ENCODE measurements around the gene MAML3.

The MAML3 gene

DNA sequence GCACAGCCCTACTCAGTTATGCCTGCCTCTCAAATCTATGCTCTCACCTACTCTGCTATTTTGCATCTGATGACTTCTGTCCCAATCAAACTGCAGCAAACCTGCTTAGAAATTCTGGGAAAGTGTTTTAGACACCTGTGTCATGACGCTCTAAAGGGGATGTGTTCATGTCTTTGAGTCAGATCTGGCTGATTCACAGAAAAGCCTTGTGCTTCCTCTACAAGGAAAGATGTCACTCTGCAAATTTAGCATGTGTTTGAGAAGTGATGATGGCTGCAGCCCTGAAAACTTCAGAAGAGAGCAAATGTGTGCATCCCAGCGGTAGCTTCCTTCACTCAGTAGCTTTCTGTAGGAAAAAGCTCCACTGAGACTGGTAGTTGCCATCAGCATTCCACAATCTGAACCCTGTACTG lies 253.0 kb downstream of the MAML3 start:
- no peak for DNase-seq (ENCODE audit: low spot score)

DNA sequence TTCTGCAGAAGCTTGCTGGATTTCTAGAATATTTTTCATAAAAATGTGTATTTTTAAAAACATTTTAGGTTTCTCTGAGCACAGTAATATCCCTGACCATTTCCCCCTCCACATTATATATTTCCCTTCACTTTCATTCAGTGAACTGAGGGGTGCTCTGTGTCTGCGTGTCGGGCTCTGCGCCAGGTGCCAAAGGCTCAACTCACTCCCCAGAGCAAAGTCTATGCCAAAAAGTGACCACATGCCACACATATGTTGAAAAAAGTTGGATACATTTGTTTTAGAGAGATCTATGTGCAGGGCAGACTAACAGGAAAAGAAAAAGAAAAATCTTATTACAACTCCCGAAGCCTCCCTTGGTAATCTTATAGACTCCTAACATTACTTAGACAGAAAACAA lies 254.6 kb downstream of the MAML3 start:
- no peak for DNase-seq (ENCODE audit: low spot score)

DNA sequence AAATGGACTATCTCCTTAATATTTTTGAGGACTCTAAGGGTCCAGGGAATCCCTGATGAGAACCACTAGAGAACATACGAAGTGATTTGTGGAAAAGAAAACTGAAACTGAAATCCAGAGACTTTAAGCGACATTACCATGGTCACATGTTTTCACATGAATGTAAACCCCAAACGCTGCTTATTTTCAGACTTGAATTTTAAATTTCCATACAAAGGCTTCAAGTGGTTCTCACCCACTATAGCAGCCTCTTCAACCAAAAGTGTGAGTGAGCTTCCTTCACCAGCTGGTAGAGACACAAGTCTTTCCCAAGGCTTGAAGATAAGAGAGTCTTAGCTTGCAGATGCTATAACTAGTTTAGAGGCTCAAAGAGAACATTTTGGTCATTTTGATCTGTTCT lies 255.7 kb downstream of the MAML3 start:
- no peak for DNase-seq (ENCODE audit: low spot score)

DNA sequence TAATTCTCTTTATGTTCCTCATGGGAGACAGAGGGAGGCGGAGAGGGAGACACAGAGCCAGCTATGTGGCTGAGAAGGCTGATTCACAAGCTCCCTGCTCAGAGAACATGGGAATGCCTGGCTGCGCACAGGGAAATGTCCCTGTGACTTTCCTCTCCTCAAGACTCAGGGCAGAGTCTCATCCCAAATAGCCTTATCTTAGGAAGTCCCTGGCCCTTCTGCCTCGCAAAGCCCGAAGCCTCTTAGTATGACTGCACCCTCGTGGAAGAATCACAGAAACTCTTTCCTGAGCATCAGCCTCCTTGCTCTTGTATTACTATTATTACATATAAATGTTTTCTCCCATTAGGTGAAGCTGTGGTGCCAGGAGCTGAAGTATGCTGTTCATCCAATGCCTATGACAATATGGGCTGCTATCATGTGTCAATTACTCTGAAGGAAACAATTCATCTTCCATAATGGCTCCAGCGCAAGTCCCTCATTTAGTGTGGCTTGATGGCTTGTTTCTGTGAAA lies 257.8 kb downstream of the MAML3 start:
- DNase-seq (ENCODE audit: low spot score) = no peak

DNA sequence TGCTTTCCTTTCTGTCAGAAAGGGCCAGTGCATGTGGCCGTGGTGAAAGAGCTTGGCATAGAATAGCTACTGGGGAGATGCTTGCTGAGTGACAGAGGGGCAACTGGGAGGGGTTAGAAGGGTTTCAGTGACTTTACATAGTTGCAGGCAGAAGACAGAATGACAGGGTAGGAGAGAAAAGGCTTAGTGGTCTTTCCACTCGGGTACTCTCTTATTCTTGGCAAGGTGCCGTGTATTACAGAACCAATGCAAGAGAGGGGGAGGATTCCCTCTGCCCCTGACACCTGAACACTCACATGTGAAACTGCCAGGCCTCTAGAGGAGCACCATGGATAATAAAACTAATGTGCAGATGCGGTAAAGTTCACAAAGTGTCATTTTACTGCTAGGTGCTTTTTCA lies 260.2 kb downstream of the MAML3 start:
- no peak for DNase-seq (ENCODE audit: low spot score)

DNA sequence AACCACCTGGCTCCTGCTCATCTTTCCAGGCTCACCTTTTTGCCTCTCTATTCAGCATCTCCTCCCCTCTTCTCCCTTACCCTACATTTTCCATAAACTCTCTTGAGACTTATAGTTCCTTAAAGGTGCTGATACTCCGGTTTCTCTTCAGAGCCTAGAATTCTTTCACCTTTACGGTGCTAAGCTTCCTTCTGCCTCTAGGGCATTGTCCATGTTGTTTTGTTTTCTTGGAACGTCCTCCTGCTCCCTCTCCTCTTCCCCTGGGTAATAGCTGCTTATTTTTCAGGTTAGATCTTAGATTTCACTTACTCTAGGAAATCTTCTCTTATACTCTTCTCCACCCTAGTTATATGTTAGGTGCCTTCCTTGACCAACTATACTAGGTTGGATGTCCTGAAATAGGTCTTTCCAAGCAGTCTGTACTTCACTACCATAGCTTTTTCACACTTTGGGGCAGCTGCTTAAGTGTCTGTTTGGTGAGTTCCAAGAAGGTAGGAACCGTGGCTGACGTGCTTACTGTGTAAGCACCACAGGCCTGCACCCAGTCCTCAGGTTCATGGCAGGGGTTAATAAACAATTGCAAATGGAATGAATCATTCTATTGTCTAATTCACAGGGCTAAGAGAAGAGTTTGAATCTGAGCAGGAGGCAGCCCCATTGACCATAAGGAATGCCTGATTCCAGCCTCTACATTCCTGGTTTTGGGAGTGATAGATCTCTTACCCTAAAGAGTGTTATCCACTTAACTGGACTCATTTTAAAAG lies 260.8 kb downstream of the MAML3 start:
- no peak for DNase-seq (ENCODE audit: low spot score)

DNA sequence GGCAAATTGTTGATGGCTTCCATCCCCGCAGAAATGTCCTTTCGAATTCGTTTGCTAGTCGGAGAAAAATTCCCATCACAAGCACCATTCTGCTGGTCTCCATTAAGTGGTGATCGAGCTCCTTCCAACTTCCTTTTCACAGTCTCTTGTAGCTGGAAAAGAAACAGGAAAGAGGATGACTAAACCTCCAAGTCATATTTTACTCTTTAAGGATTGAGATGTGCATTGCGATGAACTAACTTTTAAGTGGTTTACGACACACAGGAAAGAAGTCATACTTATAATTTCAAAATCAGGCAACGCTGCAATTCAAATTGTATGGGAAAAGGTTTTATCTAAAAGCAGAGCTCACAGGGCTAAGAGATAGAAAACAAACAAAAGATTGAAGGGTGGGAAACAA lies 263.2 kb downstream of the MAML3 start:
- no peak for DNase-seq (ENCODE audit: low spot score)

DNA sequence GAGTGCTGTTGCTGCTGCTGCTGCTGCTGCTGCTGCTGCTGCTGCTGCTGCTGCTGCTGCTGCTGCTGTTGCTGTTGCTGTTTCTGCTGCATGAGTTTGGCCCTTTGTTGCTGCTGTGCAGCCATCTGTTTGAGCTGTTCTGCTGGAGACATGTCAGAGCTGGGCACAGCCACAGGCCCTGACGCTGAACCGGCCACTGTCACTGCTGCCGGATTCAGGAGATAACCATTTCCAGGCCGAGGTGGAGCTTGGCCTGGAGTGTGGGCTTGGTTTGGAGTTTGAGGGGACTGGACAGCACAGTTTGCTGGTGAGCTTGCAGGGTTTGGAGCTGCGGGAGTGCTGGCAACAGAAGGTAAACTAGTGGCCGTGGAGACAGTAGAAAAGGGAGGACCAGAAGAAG lies 264.1 kb downstream of the MAML3 start:
- DNase-seq (ENCODE audit: low spot score) = no peak

DNA sequence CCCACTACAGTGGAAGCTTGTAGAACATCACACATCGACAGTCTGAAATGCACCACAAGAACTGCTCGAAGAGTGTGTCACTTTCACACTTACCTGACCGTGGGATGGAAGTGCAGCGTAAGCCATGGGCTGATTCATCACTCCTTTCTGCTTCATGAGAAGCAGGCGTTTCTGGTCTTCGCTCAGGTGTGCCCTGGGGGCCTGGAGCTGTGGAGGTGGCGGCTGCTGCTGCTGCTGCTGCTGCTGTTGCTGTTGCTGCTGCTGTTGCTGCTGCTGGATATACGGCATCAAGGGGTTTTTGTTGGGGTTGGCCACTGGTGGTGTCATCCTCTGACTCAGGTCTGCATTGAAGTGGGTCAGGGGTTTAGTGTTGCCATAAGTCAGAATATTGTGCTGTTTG lies 264.7 kb downstream of the MAML3 start:
- no peak for DNase-seq (ENCODE audit: low spot score)

DNA sequence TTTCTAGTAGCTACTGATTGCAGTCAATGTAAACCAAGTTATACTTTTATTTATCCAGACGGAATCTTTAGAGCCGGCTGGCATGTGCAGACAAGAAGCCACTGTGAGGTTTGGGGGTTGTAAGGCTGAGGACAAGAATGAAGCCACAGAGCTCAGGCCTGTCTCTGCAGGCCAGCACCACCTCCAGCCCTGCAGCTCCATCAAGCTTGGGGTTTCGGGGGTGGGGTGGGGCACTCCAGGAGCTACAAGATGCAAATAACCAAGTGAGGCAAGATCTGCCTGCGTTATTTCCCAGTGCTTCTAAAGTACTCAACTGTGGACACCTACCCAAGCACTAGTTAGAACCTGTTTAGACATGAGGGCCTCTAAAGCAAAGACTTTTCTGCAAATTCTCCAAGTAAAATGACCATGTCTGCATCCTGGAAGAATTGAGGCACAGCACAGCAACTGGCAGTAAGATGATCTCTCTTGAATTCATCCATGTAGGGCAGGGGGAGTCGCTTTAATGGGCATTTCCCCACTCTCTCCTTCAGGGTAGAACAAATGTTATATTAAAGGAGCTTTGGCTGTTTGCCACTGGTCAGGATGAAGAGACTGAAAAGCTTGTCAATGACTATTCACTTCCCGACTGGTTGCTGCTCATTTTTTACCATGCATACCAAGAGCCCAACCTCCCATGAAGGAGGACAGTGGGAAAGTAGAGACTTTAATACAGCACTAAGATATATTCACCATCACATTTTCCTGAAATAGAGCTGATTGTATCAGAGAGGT lies 265.8 kb downstream of the MAML3 start:
- no peak for DNase-seq (ENCODE audit: low spot score)

DNA sequence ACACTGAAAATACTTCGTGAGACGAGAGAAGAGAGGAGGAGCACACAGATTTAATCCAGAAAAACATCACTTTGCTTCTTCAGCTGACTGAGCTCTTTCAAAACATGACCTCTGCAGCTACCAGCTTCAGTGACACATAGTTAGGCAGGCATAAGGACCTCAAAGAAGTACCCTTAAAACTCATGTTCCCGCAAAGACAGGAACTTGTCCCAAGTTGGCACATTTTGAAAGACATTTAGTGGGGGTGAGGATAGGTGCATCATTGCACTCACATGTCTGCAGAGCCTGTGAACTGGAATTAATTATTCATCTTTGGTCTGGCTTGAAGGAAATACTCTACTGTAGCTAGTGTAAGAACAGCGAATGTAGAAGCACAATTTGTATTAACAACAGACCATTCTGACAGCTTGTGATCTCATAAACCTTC lies 266.6 kb downstream of the MAML3 start:
- DNase-seq (ENCODE audit: low spot score) = no peak

DNA sequence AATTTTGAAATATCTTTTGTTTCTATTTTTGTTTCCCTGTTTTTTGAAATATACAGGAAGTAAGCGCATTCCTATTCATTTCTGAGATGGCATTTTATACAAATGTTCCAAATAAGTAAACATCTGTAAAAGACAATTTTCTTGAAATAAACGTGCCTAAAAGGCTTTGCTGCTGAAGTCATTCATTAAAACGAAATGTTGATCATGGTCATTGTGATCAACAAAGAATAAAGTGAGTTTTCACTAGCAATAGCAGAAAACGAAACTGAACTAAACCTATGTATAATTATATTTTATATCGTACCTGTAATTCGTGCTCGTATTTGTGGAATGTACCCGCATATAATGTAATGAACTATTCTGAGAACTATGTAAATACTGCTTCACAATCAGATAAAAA lies 267.2 kb downstream of the MAML3 start:
- no peak for DNase-seq (ENCODE audit: low spot score)

DNA sequence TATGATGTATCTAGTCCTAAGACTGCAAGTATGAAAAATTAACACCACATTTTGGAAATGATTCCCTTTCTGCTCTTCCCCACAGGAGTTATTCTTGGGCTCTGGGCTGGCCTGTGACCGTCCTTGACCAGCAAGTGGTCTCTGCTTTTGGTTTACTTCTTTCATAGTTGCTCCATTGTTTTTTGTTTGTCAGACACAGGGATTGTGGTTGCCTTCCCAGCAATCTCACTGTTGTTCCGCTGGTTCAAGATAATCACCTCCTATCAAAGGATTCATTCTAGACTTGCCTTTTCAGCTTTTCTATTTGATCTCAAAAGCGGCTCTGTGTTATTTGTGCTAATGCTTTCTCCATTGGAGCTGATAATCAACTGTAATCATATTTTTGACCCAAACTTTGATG lies 269.5 kb downstream of the MAML3 start:
- no peak for DNase-seq (ENCODE audit: low spot score)

DNA sequence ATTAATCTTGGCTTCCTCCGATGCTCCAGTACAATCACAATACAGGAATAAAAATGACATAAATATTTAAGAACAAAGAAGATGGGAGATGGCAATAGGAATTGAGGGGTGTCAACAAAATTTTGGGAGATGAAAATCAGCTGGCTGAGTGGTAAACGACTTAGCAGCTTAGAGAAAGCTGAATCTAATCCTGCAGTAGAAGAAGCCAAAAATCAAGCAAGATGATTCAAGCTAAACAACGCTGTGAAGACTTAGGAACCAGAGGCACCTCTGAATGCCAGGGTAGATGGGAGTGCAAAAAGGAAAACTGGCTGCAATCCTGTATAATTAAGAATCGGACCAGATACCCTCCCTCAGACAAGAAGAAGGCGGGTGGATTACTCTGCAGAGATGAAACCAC lies 273.1 kb downstream of the MAML3 start:
- no peak for DNase-seq (ENCODE audit: low spot score)

DNA sequence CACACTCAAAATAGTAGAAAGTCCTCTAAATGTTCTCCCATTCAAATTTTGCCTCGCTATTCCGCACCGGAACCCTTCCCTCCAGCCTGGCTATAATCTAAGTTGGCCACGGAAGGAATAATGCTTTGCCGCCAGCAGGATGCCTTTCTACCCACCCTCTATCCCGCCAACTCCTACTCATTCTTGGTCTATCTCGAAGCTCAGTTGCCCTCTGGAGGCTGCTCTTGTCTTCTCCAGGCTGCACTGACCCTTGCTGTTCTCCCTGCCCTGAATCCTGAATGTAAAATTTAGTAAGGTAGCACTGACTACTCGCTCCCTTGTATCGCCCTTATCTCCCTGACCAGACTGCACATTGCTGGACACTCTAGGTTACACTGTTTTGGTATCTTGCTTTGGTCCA lies 275.9 kb downstream of the MAML3 start:
- no peak for DNase-seq (ENCODE audit: low spot score)

DNA sequence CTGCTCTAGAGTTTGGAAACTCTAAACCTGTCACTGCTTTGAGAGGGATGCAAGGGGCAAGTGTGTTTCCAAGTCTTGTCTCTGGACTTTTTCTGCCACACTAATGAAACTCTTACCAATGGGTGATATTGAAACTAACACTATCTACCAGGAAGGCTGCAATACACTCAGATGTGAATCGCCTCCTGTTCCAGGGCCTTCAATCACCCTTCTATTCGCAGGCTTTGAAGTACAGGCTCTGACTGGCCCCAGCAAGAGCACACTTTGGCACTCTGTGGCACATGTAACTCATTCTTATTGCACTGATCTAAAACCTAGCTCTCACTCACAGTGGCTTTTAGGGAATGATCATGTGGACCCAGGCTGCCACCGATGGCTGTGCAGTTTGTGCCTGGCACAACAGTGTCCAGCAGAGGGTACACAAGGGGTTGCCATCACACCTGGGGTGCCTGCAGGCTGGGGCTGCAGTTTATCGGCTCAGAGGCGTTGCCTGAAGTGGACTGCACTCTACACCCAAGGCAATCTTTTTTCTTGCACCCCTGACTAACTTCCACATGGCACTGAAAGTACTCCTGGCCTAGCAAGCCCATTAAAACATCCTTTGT lies 277.5 kb downstream of the MAML3 start:
- DNase-seq (ENCODE audit: low spot score) = no peak

DNA sequence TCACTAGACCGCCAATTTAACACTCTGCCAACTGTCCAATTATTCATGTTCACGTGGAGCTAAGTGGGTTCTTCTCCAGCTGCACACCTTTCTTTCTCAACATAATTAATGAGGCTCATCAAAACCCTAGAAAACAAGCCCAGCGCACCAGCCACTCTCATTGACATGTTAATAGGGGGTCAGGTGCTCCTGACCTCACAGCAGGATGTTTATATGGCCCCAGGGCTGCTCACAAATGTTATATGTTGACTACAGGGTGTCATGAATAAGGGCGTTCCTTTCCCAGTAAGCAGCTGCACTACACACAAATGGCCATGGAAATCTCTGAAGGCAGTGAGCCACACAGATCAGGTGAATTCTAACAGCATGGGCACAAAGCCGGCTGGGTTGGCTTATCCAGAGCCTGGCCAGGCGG lies 278.6 kb downstream of the MAML3 start:
- peak; percentile 60 for DNase-seq (ENCODE audit: low spot score)

DNA sequence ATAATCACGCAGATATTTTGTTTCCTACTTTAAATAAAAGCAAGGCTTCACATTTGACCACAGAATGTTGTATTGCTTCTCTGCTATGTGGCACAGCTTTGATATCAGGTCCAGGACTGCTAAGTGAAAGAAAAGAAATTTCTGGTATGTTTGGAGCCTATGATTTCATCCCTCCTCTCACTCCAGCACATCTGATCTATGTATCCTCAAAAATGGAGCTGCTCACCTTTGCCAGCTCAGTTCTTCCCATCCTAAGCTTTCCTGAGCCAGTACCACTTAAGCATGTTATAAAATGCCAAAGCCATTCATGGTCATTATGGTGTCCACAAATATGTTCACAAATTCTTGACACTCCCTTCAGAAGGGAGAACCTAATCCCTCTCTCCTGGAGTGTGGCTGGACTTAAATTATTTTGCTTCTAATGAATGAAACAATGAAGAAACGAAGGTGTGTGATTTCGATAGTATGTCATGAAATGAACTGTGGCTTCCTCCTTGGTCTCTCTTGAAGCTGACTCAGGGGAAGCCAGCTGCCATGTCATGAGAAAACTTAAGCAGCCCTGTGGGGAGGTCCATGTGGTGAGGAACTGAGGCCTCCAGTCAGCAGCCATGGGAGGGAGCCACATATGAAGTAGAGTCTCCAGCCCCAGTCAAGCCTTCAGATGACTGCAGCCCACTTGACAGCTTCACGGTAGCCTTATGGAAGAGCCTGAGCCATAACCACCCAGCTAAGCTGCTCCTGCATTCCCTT lies 280.7 kb downstream of the MAML3 start:
- DNase-seq (ENCODE audit: low spot score) = no peak

DNA sequence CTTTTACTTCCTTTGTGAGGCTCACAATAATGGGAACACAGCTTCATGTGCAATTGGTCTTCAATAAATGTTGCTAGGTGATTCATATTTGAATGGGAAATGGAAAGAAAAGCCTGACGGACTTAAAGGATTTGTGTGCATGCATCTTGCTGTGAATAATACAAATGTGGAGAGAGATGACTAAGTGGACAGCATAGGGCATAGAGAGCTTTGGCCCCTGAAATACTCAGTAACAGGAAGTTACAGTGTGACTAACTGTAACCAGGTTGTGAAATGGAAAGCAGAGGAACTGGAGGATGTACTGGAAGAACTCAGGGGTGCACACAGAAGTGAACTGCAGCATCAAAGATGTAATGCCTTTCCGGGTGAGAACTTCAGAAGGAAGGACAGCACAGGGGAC lies 281.7 kb downstream of the MAML3 start:
- DNase-seq (ENCODE audit: low spot score) = no peak

DNA sequence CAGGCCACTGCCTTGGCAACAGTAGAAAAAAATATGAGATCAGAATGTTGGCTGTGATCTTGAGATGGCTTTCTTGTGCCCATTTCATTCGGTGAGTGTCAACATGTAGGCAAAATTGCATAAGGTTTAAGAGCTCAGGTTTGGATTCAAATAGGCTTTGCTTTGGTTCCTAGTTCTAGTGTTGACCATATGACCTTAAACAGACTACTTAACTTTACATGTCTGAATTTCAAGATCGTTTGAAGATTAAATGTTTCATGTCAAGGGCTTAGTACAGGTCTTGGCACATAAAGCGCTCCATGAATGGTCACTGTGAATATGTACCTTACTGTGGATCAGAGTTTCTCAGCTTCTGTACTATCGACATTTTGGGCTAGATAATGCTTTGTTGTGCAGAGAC lies 284.2 kb downstream of the MAML3 start:
- no peak for DNase-seq (ENCODE audit: low spot score)

DNA sequence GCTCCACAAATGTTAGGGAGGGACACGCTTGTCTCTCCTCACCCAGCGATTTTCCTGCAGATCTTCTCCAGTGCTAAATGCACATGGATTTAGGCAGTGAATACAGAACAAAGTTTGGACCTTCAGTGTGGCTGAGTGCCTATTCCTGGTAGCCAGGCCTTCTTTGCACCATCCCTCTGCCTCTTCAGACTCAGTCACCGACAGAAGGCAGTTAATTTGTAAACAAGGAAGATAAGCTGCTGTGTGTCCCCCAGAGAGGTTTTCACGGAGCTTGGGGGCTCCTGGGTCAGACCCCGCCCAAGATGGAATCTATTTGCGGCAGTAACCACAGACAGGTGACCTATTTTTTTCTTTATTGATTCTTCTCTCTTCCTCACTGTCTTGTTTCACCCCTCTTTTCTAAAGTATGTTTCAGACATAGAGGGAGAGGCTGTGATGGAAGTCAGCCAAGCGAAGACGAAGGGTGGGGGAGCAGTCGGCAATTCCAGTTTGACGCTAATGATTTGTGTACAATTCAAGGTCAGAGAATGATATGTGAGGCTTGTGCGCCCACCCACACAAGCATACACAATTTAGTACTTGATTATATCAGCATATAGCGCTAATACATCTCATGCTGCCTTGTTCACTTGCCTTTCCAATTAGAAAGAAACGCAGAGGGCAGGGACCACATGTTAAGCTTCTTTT lies 287.6 kb downstream of the MAML3 start:
- no peak for DNase-seq (ENCODE audit: low spot score)

DNA sequence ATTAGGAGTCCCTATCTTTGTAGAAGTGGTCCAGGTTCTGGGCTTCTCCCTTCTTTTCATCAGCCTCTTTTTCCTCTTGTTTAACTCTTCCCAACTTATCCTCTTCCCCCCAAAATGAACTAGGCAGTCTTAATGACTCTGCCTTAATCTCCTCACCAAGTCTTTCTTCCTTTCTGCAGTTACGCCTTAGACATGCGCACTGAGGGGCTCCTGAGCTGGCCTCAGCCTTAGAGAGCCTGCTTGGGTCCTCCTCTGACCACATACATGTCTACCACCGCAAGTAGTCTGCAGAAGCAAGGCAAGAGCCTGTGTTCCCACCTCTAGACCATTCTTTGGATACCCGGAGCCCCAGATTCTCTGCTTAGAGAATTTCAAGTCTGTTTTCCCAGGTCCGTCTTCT lies 288.4 kb downstream of the MAML3 start:
- no peak for DNase-seq (ENCODE audit: low spot score)
